ENCODE data around the gene PBX2. TPM values are rescaled to one million over a fixed set of nuclear protein-coding genes. Genes with fewer than 3 reads are reported as not detected.

Gene PBX2
- total and polyA plus RNA-seq, 2 of the 4 experiments (the other 2 are of a cell fraction) = 17.7 to 56.8 TPM

DNA sequence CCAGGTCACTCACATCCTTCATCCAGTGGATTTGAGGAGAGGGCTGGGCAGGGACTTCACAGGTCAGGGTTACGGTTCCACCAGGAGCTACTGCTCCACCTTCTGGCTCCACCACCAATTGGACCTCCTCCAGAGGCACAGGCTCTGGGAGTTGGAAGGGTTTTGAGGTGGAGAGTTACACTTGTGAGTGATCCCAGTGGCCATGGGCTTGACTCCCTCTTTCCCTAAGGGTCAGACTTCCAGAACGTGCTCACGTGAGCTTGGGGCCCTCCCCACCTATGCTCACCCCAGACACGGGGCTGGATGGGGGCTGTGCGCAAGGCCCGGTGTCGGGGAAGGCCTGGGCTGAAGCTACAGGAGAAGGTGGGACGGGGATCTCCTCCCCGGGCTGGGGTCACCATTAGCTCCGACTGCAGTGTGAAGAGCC lies 7.4 kb downstream of the PBX2 start:
- TF ChIP-seq, protein P1, sequence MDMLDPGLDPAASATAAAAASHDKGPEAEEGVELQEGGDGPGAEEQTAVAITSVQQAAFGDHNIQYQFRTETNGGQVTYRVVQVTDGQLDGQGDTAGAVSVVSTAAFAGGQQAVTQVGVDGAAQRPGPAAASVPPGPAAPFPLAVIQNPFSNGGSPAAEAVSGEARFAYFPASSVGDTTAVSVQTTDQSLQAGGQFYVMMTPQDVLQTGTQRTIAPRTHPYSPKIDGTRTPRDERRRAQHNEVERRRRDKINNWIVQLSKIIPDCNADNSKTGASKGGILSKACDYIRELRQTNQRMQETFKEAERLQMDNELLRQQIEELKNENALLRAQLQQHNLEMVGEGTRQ (IDR thresholded peaks at IDR 0.05; ENCODE audit: low read depth, low read length) = no peak
- no peak for TF ChIP-seq ELK1 (IDR thresholded peaks at IDR 0.05; ENCODE audit: borderline replicate concordance, low read depth, low read length)
- no peak for TF ChIP-seq MAFK (IDR thresholded peaks at IDR 0.05; ENCODE audit: low read depth, low read length)
- TF ChIP-seq RFX5 (IDR thresholded peaks at IDR 0.05; ENCODE audit: low read depth, low read length) = no peak
- no peak overlapping the region for H3K18ac ChIP-seq (ENCODE audit: low read depth, low read length)
- H2AK9ac ChIP-seq (replicated peaks; ENCODE audit: low read depth, low read length, poor library complexity) = peak overlapping the region; percentile 14
- H3K27me3 ChIP-seq (ENCODE audit: control insufficient read depth, insufficient read depth, low read length) = no peaks in the 10 kb centered on the region
- H3K4ac ChIP-seq (ENCODE audit: low read depth, low read length) = no peak overlapping the region
- H3K36me3 ChIP-seq (ENCODE audit: control insufficient read depth, insufficient read depth, low read length) = peaks cover 34% of the 10 kb centered on the region
- BruUV-seq (replicated peaks) = no TSS peak
- no peak overlapping the region for H2AFZ ChIP-seq (replicated peaks; ENCODE audit: low read length, poor library complexity)
- peaks cover 3% of the 10 kb centered on the region; the same call in 1 of the 2 replicates for H4K20me1 ChIP-seq (ENCODE audit: insufficient read depth, low read length)
- no peak overlapping the region for H3K9ac ChIP-seq (ENCODE audit: low read depth, low read length)
- no peak overlapping the region for H2BK20ac ChIP-seq (ENCODE audit: low read depth, low read length)
- peaks cover 15% of the 10 kb centered on the region for H3K9me1 ChIP-seq (ENCODE audit: insufficient read depth, low read length)
- H3K9me3 ChIP-seq (ENCODE audit: control insufficient read depth, insufficient read depth, low read length) = no peaks in the 10 kb centered on the region
- ATAC-seq (ENCODE audit: low read depth) (no peak), DNase-seq (no peak)
- H2BK15ac ChIP-seq (ENCODE audit: low read depth, low read length) = no peak overlapping the region
- CTCF ChIA-PET = no interaction called here
- H3K4me1 ChIP-seq (ENCODE audit: control insufficient read depth, insufficient read depth, low read length) = no peaks in the 10 kb centered on the region
- H4K8ac ChIP-seq (ENCODE audit: low read depth in 2 of 2, low read length in 2 of 2) = no peak overlapping the region
- H4K5ac ChIP-seq (ENCODE audit: low read depth, low read length) = no peak overlapping the region
- H3K79me1 ChIP-seq (ENCODE audit: low read depth in 1 of 2, low read length in 2 of 2) = peaks cover 15 to 40% of the 10 kb centered on the region in 2 experiments
- H3K23ac ChIP-seq (ENCODE audit: low read depth, low read length) = no peak overlapping the region
- H4K91ac ChIP-seq (ENCODE audit: insufficient read depth, low read depth, low read length) = no peak overlapping the region
- in situ Hi-C loops (cut with MboI; ENCODE audit: low sequenced_read_pairs) (loop anchor here (25.0 kb wide), 1 partner anchor 780 kb away; the partner anchor contains the start of genes BRD2 and HLA-DMA), intact Hi-C loops (cut with micrococcal nuclease) (no loop called here), dilution Hi-C loops (cut with HindIII; ENCODE audit: low sequenced_read_pairs, unreplicated experiment) (no loop called here)
- POLR2A ChIA-PET (ENCODE audit: unreplicated experiment) = no interaction called here
- no peak overlapping the region for H3K4me2 ChIP-seq (ENCODE audit: low read depth, low read length)
- H2AK5ac ChIP-seq (ENCODE audit: low read depth, low read length) = no peak overlapping the region
- H3K27ac ChIP-seq (ENCODE audit: insufficient read depth, low read length) = no peak overlapping the region
- no peak overlapping the region for H3K4me3 ChIP-seq (ENCODE audit: insufficient read depth, low read depth, low read length)
- H2BK5ac ChIP-seq (ENCODE audit: low read depth, low read length, poor library complexity, severe bottlenecking) = no peak overlapping the region
- no peak overlapping the region for H3K56ac ChIP-seq (ENCODE audit: extremely low read depth, insufficient read depth, low read length)
- no peak overlapping the region for H3K14ac ChIP-seq (replicated peaks; ENCODE audit: low read depth, low read length)
- no peak overlapping the region for H2BK120ac ChIP-seq (ENCODE audit: low read depth, low read length)
- whole genome bisulfite sequencing, 2 experiments (ENCODE audit: extremely low coverage in 2 of 2, insufficient read length in 1 of 2) = no CpG with 5 or more reads among the region's 10 CpGs
